HG03575 (cell line): Measurements from ENCODE around the gene ROBO1.
"Not testable (repeated sequence)": the region's sequence is repeated elsewhere in the genome, so short reads cannot be mapped to it uniquely, and the experiment has no call there.

Source experiments
- ATAC-seq: cut with Tn5 transposase; IDR thresholded peaks from one replicate; pipeline ENCODE4 v1.9.1; 2021; ENCODE audit not compliant: unreplicated experiment, insufficient number of reproducible peaks, low FRiP score; ENCODE audit errors: extremely low read depth

ROBO1 gene

DNA sequence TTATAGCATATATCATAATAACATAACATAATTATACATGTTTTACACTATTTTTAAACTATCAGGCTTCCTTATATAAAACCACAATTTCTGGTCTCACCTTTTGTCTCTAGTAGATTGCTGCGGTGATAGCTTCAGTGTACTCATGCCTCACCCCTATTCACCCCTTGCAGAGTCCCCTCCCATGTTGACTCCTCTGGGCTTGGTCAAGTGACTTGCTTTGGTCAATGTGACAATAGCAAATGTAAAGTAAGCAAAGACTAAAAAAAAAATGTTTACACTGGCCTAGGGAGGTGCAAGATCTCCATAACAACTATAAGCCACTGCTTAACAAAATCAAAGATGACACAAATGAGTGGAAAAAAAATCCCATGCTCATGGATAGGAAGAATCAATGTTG lies 537.5 kb downstream of the ROBO1 start:
- ATAC-seq, result no peak

DNA sequence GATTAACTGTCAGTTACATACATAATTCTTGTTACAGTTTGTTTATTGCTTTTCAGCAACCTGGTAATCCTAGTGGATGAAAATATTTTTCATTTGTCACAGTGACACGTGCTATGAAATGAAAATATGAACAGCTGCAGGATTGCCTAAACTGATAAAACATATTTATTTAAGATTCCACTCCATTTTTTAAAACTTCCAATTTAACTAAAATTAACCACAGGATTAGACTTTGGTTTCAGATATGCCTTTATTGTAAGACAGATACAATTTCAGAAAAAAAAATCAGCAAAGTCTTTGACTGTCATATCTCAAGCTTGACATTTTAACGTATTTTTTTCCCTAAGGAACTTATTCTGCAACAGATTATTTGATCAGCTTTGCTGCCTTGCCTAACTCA lies 550.7 kb downstream of the ROBO1 start:
- no peak for ATAC-seq

DNA sequence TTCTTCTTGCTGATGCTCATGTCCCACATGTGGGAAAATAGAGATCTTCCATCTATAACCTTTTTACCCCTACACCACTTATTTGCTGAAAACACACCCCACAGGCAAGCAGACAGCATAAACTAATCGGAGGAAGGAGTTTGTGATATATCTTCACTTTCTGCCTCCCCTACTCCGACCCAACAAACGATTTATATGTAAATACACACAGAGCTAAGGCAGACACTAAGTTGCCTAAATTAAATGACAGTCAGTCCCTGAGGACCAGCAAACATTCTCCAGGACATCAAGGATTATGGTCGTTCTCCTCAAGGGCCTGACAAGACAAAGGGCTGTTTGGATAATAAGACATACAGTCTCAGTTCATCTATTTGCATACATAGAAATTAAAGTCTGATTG lies 552.5 kb downstream of the ROBO1 start:
- no peak for ATAC-seq

DNA sequence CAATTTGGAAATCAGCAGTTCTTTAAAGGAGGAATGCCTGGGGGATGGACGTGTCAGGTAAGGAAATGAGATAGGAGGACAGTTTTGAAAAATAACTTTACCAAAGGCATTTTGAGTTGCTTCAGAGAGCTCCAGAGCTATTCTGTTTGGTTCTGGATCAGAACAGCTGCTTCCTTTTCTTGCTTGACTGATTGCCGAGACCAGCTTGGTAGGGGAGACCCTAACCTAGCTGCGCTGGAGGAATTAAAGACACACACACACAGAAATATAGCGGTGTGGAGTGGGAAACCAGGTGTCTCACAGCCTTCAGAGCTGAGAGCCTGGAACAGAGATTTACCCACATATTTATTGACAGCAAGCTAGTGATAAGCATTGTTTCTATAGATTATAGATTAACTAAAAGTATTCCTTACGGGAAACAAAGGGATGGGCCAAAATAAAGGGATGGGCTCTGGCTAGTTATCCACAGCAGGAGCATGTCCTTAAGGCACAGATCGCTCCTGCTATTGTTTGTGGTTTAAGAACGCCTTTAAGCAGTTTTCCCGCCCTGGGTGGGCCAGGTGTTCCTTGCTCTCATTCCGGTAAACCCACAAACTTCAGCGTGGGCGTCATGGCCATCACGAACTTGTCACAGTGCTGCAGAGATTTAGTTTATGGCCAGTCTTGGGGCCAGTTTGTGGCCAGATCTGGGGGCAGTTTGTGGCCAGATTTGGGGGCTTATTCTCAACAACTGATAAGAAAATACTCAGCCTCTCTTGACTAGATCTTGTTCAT lies 556.0 kb downstream of the ROBO1 start:
- ATAC-seq, result no peak

DNA sequence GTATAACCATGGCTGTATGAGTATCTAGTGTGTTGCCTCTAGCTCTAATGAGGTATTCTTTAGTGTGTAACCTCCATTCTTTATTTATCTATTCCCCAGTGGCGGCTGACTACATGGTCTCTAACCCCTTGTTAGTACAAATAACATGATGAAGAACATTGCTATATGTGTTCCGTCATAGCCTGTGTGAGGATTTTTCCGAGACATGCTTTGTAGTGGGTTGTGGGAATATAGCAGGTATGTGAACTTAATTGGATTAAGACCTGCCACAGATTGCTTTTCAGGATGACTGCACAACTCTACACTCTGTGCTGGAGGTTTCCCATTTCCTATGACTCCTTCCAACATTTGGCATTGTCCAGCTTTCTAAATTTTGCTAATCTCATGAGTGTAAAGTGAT lies 563.4 kb downstream of the ROBO1 start:
- ATAC-seq, result no peak

DNA sequence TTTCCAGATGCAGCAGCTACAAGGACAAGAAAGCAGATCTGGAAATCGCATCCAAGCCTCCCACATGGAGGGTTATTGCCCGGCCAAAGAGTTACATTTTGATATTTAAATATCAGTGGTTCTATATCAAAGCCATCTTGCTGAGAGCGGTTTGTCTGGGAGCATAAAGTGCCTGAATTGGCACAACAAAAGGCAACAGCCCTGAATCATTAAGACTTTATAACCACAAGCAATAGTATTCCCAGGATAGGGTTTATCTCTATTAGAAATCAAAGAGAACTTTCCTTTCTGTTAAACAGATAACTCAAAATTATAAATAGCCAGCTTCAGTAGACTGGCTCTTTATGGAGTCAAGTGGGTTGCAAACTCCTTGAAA lies 564.7 kb downstream of the ROBO1 start:
- ATAC-seq, result no peak

DNA sequence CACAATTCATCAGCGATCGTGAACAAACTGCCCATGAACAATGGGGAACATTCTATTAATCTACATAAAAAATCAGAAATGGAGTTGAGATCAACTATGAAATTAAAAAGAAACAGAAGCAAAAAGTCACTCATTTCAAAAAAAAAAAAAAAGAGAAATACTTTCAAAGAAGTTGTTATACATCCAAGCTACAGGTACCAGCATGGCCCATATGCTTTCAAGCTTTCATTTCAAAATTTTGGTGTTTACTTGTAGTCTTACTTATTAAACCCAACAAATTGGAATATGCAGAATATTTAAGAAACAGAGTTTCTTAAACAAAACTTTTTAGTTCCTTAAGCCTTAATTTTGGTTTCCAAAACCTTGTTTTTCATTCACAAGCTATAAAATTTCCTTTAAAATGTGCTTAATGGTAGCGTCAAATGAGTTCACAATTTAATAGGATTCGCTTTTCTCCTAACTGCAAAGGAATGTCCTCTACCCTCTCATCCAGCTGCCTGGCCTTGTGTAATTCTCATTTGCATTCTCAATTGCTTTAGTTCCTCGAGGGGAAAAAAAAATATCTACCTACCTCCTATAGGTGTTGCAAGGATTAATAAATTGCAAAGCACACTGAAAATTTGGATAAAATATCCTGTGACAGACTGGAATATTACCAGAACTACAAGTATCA lies 565.2 kb downstream of the ROBO1 start:
- ATAC-seq, result no peak

DNA sequence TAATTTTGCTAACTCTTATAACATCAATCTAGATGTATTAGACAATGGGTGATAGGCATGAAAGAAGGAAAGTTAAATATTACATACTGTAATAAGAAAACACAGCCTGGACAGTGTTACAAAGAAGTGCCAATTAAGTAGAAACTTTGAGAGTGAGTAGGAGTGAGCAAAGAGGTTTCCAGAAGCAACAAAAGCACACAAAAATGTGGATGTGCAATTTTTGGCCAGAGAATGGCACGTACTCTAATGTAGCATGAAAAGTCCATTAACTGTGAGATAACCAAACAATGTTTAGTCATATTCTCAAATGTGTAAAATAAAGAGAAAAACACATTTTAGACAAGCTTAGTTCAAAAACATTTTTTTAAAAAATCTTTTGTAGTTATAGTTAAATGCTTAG lies 567.3 kb downstream of the ROBO1 start:
- no peak for ATAC-seq

DNA sequence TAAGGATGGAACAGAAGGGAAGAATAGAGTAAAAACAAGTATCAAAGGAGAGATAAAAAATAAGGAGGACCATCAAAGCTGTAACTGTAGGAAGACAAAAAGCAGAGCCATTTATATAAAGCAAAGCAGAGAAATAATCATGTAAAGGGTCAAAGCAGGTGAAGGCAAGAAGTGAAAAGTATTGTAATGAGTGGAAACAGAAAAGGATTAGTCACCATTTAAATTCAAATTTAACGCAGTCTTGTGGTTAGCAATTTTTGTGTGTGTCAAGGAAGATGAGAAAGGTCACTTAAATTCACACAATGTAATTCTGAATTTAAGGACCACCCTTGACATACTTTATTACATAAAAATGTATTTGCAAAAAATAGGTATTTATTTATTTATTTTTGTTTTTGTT lies 567.8 kb downstream of the ROBO1 start:
- ATAC-seq, result no peak

DNA sequence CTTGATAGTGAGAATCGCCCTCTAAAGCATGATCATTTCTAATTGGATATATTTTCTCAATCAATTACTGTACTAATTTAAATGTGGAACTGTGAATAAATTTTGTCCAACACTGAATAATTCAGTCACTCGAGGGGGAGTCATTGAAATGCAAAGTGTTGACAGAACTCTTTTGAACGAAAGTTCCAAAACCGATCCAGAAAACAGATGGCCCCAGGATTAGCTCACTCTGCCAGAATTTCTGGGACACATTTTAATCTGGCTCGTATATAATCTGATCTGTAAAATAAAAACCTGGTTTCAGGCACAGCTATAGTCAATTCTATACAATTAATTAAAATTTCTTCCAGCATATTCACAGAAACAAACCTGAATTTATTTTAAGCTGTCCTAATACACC lies 580.4 kb downstream of the ROBO1 start:
- ATAC-seq, result no peak

DNA sequence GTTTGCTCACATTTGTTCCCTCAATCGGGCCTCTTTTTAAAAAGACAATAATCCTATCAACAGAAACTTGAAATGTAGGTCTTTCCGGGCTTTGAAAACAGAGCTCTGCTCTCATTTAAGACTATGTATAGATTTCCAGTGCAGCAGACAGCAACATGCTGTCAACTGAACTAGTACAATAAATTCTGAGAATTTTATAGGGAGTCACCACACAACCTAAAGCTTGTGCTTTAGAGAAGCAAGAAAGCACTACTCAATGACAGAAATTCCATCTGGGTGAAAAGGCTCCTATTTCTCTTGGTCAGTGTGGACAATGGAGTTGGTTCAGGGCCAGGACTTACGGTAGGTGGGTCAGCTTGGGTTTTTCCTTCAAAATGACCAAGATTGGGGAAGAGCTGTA lies 583.5 kb downstream of the ROBO1 start:
- no peak for ATAC-seq

DNA sequence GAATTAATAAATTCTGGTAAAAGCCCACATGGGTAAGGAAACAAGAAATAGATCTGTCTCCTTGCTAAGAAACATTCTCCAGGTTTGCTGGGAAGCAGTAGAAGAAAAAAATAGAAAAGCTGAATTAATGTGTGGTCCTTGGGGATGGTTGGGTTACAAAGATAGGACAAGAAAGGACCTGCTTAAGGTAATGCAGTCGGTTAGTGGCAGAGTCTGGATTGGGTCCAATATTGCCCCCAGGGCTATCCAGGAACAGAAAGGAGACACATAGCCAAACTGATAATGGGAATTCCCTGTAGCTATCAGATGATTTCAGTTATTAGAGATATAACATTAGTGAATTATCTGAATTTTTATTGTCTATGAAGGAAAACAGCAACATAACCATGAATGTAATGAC lies 584.3 kb downstream of the ROBO1 start:
- no peak for ATAC-seq

DNA sequence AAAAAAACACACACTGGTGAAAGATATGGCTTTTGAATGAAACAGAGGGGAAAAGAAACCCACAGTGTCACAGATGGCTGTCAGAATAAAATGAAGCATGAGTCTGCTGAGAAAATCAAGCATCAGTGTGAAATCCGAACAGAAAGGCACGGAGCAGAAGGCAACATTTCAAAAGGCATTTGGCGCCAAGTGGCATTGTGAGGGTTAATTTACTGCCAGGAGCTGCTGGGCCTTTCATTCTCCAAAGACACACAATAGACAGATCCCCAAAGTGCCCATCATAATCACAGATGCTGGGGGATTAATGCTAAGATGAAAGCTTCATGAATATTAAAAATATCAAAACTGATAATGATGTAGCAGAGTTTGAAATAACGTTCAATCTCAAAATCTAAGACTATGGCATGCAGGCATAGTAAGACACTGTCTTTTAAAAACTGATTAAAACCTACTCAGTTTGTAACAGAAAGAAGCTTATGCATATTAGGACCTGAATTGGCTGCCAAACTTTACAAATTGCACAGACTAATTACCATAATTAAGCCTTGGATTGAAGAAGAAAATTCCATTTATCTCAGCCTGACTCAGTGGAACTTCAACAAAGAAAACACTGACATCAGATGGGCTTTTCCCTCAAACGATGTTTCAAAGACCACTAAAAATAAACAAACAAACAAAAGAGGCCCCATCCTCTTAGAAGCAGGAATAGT lies 589.2 kb downstream of the ROBO1 start:
- no peak for ATAC-seq

DNA sequence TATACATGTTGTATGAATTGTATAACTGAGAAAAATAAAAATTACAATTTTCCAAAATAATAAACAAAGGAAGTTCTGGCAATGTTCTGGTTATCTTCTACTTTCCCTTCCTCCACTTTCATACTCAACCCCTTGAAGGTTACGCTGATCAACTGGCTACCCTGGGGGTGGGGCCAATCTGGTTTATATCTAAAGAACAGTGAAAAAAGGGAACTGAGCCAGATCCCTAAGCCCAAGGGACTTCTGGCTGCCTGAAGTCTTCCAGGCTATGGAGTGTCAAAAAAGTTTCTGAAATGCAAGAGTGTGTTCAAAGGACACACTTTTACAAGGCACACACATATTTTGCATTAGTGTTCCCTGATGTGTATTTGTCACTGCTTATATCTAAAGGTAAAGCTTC lies 591.9 kb downstream of the ROBO1 start:
- ATAC-seq, result no peak

DNA sequence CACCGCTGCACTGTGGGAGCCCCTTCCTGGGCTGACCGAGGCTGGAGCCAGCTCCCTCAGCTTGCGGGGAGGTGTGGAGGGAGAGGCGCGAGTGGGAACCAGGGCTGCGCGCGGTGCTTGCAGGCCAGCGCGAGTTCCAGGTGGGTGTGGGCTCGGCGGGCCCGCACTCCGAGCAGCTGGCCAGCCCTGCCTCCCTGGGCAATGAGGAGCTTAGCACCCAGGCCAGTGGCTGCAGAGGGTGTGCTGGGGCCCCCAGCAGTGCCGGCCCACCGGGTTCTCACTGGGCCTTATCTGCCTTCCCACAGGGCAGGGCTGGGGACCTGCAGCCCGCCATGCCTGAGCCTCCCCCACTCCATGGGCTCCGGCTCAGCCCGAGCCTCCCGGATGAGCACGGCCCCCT lies 594.5 kb downstream of the ROBO1 start:
- ATAC-seq, result not testable (repeated sequence)

DNA sequence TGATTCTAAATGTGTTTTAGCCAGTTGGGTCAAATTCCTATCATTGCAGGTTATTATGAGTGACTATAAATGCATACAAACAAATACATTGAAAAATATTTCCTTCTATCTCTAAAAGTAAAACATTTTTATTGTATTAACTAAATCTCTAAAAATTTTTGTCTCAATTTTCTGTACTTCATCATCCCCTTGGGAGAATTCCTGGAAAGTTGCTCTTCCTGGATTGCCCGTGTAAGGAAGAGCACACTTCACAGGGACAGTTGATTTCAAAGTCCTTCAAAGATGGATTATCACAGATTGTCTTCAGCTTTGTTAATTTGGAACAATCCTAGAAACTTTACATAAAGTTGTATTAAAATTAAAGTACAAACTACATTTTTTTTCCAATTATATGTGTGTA lies 595.6 kb downstream of the ROBO1 start:
- ATAC-seq, result no peak

DNA sequence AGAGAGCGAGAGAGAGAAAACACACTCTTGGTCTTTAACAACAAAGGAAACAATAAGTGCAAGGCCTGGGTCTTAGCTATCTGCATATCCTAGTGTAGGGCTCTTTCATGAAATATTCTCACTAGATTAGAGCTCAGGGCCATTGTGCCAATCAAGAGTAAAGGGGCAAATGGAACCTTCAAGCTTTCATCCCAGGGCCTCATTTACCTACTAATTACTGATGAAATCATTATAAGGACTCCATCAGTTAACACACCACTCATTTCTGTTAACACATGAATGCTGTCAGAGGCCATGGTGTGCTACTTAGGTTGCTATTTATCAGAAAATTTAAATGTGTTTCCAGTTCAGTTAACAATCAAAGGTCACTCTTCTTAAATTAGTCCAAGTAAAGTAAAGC lies 597.8 kb downstream of the ROBO1 start:
- ATAC-seq, result no peak

DNA sequence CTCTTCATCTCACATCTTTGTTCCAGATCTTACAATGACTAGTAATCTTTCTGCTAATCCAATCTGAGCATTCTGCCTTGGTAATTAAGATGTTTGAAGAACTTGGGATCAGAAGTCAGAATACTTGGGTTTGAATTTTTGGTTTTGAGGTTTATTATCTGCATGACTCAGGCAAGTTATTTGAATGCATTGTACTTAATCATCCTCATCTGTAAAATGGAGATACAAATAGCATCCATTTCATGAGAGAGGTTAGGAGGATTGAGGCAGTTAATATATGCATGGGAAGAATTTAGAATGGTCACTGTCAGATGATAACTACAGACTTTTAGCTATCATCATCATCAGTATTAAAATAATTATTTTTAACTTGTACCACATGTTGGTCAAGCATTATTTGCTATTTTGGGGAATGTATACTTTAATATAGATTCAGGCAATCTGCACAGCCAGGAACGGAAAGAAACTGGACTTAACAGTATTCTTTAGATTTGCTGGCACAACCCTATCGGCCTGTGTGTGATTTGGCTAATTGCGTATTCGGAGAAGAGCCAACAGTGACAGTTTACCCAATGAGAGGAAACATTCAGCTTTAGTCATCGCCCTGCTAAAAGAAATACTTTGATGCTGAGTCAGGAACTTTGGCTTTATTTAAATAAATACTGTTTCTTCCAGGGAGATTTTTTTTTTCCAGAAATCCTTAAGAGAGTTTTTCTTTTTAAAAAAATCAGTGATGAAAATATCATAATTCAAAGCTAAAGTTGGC lies 600.0 kb downstream of the ROBO1 start:
- no peak for ATAC-seq

DNA sequence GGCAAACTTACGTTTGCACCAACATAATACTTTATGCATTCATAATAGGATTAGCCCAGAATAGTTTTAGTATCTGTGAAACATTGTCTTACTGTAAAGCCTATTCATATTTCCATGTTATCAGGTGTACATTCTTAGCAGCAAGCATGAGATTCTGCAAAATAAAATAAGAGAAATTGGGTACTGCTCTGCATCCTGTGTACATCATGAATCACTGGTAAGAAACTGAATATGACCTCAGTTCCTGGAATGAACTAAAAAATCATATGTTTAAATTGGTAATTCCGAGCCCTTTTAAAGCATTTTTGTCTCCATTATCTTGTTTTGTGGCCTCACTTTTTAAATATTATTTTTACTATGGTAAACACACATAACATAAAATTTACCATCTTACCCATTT lies 605.1 kb downstream of the ROBO1 start:
- ATAC-seq, result no peak

DNA sequence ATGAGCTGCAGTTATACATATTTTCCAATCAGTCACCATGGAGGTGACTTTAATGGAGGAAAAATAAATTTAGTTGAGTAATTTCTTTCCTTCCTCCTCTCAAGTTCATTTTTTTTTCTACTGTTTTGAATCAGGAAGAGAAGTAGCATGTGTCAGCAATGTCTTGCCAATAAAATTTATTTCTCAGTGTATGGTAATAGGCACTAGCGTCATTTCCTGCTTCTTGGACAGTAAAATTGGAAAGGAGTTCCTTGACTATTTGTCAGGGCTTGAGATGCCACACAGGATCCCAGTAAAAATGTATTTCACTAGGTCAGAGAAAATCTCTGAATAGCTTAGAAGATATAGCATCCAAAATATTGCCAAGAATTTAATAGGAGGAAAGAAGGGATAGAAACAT lies 605.9 kb downstream of the ROBO1 start:
- ATAC-seq, result no peak
